Stimulated activated CD4-positive, alpha-beta T cell treated with anti-CD3 and anti-CD28 coated beads, Interleukin-15, amount 100 ng/mL, for 1 hour (primary cell): Measurements from ENCODE around the gene ARFGEF2.
"Not testable (repeated sequence)": the region's sequence is repeated elsewhere in the genome, so short reads cannot be mapped to it uniquely, and the experiment has no call there.

Experiments
- DNase-seq, 2 donors: peaks; one replicate each; pipeline ENCODE4 v3.0.0-alpha.2; 2020; ENCODE audit warnings: low read depth in 1 of 2, low spot score in 1 of 2

Gene ARFGEF2

GRCh38 chr20:48928832-48929725 lies 7.6 kb downstream of the ARFGEF2 start:
- no peak for DNase-seq

GRCh38 chr20:48930035-48930434 lies 8.5 kb downstream of the ARFGEF2 start:
- DNase-seq, result no peak

GRCh38 chr20:48930878-48931277 lies 9.4 kb downstream of the ARFGEF2 start:
- DNase-seq, result no peak

DNA sequence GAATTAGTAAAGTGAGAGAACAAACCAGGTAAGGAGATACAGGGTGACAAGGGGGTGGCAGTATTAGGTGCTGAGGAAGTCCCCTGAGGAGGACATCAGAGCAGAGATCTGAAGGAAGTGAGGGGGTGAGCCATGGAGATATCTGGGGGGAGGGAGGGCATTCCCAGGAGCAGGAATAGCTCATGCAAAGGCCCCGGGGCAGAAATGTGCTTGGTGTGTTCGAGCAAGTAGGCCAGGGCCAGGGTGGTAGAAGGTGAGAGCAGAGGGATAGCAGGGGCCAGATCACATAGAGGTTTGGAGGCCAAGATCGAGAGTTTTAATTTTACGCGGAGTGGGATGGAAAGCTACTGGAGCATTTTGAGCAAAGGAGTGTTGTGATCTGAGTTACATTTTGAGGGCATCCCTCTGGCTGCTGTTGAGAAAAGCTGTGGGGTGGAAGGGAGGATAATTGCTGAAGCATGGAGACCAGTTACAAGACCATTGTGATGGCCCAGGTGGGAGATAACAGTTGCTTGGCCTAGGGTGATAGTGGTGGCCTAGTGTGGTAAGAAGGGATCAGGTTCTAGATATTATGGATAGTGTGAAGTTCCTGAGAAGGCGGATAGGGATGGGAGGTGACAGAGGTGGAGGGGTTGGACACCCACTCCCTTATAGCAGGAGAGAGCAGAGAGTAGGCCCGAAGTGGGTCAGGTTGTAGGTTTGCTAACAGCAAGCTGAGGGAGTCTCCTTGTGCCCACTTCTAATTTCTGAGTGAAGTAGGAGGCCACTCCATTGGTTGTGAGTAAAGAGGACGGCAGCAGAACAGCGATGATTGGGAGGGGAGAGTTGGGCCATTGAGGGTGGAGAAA lies 10.2 kb downstream of the ARFGEF2 start:
- no peak for DNase-seq

- no peak for DNase-seq
Observed at GRCh38 chr20:48932375-48932941, 10.9 kb downstream of the ARFGEF2 start.

DNA sequence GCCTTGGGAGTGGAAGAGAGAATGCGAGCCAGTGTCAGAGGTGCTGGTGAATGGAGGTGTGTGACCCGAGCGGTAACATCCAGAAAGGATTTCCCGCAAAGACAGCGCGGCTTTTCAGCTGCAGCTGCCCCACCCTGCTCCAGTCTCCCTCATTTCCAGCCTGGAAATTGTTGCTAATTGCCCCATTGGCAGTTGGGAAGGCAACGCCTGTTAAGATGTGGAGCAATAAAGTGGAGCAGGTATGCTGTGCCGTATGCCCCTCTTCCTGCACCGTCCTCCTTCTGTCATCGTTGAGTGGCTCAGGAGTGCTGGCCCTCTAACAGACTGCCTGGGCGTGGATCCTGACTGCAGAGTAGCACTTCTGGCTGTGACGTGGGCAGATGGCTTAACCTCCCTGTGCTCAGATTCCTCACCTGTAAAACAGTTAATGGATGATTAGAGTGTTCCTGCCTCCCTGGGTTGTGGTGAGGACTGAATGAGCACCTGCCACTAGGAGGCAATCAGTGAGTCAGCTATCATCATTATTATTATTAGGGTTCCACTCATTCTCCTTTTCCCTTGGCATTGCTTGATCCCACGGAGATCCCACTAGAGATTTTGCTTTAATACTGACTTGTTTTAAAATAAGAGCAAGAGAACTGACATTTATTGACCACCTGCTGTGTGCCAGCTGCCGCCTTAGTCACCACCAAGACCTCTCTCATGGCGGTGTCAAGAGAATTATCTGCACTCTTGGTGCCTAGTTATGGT lies 11.7 kb downstream of the ARFGEF2 start:
- no peak for DNase-seq

DNA sequence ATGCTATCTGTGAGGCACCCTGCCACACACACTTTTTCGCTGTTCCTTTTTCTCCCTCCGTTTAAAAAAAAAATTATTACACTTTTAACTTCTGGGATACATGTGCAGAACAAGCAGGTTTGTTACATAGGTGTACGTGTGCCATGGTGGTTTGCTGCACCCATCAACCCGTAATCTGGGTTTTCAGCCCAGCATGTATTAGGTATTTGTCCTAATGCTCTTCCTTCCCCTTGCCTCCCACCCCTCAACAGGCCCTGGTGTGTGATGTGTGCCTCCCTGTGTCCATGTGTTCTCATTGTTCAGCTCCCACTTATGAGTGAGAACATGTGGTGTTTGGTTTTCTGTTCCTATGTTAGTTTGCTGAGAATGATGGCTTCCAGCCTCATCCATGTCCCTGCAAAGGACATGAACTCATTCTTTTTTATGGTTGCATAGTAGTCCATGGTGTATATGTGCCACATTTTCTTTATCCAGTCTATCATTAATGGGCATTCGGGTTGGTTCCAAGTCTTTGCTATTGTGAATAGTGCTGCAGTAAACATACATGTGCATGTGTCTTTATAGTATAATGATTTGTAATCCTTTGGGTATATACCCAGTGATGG lies 12.9 kb downstream of the ARFGEF2 start:
- not testable (repeated sequence) for DNase-seq

- DNase-seq, result not testable (repeated sequence)
Observed at GRCh38 chr20:48934966-48935365, 13.5 kb downstream of the ARFGEF2 start.

DNA sequence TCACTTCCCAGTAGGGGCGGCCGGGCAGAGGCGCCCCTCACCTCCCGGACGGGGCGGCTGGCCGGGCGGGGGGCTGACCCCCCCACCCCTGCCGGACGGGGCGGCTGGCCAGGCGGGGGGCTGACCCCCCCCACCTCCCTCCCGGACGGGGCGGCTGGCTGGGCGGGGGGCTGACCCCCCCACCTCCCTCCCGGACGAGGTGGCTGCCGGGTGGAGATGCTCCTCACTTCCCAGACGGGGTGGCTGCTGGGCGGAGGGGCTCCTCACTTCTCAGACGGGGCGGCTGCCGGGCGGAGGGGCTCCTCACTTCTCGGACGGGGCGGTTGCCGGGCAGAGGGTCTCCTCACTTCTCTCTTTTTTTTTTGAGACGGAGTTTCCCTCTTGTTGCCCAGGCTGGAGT lies 14.7 kb downstream of the ARFGEF2 start:
- DNase-seq, result not testable (repeated sequence)

- no peak for DNase-seq
Observed at GRCh38 chr20:48937674-48938073, 16.2 kb downstream of the ARFGEF2 start.

DNA sequence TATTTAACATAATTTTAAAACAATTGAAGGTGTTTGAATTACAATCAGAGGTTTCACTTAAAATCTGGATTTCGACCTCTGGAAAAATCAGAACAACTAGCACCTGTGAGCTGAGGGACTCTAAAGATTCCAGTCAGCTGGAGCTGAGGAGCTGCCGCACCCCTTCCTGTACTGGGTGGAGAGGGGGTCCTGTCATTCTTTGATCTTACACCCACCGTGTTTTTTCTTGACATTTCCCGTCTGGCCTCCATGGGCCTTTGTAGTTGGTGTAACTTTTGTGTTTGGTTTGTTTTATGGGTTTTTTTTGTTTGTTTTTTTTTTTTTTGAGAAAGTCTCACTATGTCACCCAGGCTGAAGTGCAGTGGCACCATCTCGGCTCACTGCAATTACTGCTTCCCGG lies 17.2 kb downstream of the ARFGEF2 start:
- DNase-seq, result no peak

DNA sequence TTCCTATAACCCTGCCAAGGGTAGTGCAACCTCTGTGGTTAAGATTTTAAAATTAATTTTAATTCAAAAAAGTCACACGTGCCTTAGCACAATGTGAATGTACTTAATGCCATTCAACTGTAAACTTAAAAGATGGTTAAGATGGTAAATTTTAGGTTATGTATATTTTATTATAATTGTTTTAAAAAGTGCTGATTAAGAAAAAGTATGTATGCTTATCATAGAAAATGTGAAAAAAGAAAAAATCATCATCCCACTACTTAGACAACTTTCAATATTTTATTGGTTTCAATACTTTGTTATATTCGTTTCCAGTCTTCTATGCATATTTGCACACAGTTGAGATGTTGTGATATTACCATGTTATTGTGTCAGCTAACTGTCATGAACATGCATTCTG lies 18.7 kb downstream of the ARFGEF2 start:
- no peak for DNase-seq

DNA sequence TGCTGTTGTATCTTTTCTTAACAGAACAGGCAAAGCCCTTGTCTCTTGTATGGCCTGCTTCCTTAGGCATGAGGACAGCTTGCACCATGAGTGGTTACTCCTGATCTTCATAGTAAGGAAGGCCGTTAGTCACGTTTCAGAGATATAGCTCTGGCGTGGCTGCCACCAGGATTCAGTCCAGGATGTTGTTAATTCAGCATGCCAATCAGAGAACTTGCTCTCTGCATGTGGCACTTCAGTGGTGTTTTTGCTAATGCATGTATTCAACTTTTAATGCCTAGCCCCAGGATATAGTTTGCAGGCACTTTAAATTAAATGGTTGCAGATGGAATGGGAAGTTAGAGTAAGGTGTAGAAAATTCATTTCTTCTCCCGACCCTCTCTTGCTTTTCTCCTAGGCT lies 20.0 kb downstream of the ARFGEF2 start:
- DNase-seq, result no peak

- DNase-seq, result no peak
Observed at GRCh38 chr20:48942730-48943129, 21.2 kb downstream of the ARFGEF2 start.

DNA sequence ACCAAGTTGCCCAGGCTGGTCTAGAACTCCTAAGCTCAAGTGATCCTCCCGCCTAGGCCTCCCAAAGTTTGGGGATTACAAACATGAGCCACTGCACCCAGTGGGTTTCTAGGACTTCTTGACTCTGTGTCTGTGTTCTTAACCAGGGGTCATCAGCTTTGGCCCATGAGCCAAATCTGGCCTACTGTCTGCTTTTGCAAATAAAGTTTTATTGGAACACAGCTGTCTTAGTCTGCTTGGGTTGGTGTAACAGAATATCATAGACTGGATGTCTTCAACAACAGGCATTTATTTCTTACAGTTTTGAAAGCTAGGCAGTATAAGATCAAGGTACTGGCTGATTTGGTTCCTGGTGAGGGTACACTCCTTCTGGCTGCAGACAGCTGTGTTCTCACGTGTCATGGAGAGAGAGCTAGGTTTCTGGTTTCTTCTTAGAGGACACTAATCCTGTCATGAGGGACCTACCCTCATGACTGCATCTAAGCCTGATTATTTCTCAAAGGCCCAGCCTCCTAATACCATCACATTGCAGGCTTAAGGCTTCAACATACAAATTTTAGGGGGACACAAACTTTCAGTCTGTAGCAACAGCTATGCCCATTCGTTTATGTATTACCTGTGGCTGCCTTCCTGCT lies 23.3 kb downstream of the ARFGEF2 start:
- DNase-seq, result no peak

GRCh38 chr20:48945840-48946514 lies 24.5 kb downstream of the ARFGEF2 start:
- DNase-seq, result no peak

- no peak for DNase-seq
Observed at GRCh38 chr20:48948612-48949011, 27.1 kb downstream of the ARFGEF2 start.

DNA sequence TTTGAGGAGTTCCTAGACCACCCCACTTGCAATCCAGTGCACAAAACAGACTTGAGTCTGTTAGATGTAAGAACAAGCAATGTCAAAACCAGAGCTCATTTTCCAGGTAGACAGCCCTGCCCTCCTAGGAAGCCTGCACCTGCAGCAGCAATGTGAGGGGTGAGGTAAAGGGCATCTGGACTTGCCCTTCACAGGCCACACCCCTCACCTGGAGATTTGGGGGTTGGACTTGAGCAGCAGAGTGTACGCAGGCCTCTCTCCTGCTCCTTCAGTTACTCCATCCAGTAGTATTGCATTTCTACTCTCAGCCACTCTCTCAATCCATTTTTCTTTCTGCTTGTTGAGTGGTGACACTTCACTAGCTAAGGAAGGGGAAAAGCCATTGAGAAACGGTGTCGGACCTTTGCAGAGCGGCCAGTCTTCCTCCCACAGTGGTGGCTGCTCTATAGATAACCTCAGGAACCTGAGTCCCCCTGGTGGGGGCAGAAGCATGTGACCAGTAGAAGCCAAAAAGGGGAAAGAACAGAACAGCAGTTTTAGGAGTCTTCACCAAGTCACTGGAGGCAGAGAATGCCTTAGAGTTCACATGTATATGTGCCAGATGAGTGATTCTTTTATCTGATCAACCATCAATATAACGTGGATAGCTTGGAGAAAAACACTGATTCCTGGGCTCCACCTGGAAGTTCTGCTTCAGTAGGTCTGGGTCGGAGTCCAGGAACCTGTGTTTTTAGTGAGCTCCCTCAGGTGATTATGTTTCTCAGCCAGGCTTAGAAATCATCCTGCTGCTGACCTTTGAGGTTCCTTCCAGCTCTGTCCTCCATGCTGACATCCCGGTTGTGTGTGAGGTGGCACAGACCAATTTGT lies 28.0 kb downstream of the ARFGEF2 start:
- no peak for DNase-seq

DNA sequence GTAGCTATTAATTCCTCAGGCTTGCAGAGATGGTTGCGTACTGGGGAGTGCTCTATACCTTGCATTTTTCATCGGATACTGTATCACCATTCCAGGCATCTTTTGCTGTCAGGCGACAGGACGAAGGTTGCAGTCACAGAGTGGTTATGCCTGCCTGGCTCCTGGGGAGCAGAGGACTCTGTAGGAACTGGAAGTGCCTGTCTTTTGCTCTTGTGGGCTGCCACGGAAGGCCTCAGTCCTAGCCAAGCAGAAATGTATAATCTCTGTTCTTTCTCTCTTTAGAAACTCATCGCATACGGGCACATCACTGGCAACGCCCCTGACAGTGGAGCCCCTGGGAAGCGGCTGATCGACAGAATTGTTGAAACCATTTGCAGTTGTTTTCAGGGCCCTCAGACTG lies 29.5 kb downstream of the ARFGEF2 start:
- DNase-seq, result no peak
